HT1080 (cell line): ENCODE results near the gene CYP4V2. TPM values are rescaled to one million over a fixed set of nuclear protein-coding genes. Genes with fewer than 3 reads are reported as not detected.
A peak's percentile ranks its signal among the peaks of the same experiment; 100 is the strongest.

Experiments
- DNase-seq: peaks from one replicate; pipeline ENCODE4 v3.0.0-alpha.2; 2015; ENCODE audit warnings: low read depth
- total RNA-seq: library from RNA; depleted of rRNA; stranded (reverse); fragments of >200 nt; shearing (Covaris generic); gene quantifications from 2 replicates; pipeline ENCODE4 v1.2.3, GENCODE V29; 2014

Gene CYP4V2
- total RNA-seq, 1 experiment from 2014 or later: 5.2 TPM

GRCh38 chr4:186188107-186188506 is 3.3 kb upstream of the CYP4V2 start:
- no peak for DNase-seq

- no peak for DNase-seq
Measured at GRCh38 chr4:186189656-186190055, 1.7 kb upstream of the CYP4V2 start.

GRCh38 chr4:186190581-186191199 is 677 bp upstream of the CYP4V2 start:
- DNase-seq: peak; percentile 12

GRCh38 chr4:186192066-186192612 is 772 bp downstream of the CYP4V2 start:
- peak; percentile 52 for DNase-seq

GRCh38 chr4:186193851-186194250 is 2.5 kb downstream of the CYP4V2 start:
- no peak for DNase-seq

GRCh38 chr4:186196063-186196462 is 4.7 kb downstream of the CYP4V2 start:
- no peak for DNase-seq

- no peak for DNase-seq
Measured at GRCh38 chr4:186200516-186200915, 9.1 kb downstream of the CYP4V2 start.

GRCh38 chr4:186201010-186201409 is 9.6 kb downstream of the CYP4V2 start:
- DNase-seq: no peak

GRCh38 chr4:186201535-186202230 is 10.3 kb downstream of the CYP4V2 start:
- DNase-seq: peak; percentile 51

- no peak for DNase-seq
Measured at GRCh38 chr4:186202490-186203140, 11.2 kb downstream of the CYP4V2 start.

- DNase-seq: no peak
Measured at GRCh38 chr4:186203406-186203805, 12.0 kb downstream of the CYP4V2 start.

- no peak for DNase-seq
Measured at GRCh38 chr4:186204103-186204559, 12.8 kb downstream of the CYP4V2 start.

- DNase-seq: no peak
Measured at GRCh38 chr4:186204686-186205085, 13.3 kb downstream of the CYP4V2 start.

GRCh38 chr4:186205156-186205555 is 13.8 kb downstream of the CYP4V2 start:
- DNase-seq: no peak

GRCh38 chr4:186216465-186217024 is 25.2 kb downstream of the CYP4V2 start:
- DNase-seq: no peak

GRCh38 chr4:186217733-186218293 is 26.4 kb downstream of the CYP4V2 start:
- DNase-seq: no peak

- DNase-seq: no peak
Measured at GRCh38 chr4:186221624-186222023, 30.3 kb downstream of the CYP4V2 start.

- DNase-seq: no peak
Measured at GRCh38 chr4:186225848-186226247, 34.5 kb downstream of the CYP4V2 start.

GRCh38 chr4:186226521-186227189 is 35.3 kb downstream of the CYP4V2 start:
- no peak for DNase-seq

GRCh38 chr4:186227221-186227620 is 35.9 kb downstream of the CYP4V2 start, which contains the start of gene KLKB1:
TSS of gene KLKB1 (plus strand) at chr4:186227507. CDS start at chr4:186228196, 689 bp downstream.
- DNase-seq: no peak
